ENCODE measurements around the gene ZNF230. TPM values are rescaled to one million over a fixed set of nuclear protein-coding genes. Genes with fewer than 3 reads are reported as not detected.
A peak's percentile ranks its signal among the peaks of the same experiment; 100 is the strongest.

ZNF230 gene
- total RNA-seq, 1 experiment from 2014 or later, result 3.3 TPM

- in situ Hi-C loops (cut with HindIII; ENCODE audit: low pct_unique_long_range_greater_than_20kb, low sequenced_read_pairs), result no loop called here
- DNase-seq (ENCODE audit: low read depth, low spot score), result peak; percentile 81
These were observed 22.6 kb downstream of the ZNF230 start, which contains the start of gene ZNF222 for GRCh38 chr19:44025217-44025936. TSS of gene ZNF222 (plus strand) at chr19:44025379. CDS start at chr19:44025437, 58 bp downstream.

GRCh38 chr19:44026622-44027021 is 23.9 kb downstream of the ZNF230 start:
- DNase-seq (ENCODE audit: low read depth, low spot score), result no peak
- in situ Hi-C loops (cut with HindIII; ENCODE audit: low pct_unique_long_range_greater_than_20kb, low sequenced_read_pairs), result no loop called here

DNA sequence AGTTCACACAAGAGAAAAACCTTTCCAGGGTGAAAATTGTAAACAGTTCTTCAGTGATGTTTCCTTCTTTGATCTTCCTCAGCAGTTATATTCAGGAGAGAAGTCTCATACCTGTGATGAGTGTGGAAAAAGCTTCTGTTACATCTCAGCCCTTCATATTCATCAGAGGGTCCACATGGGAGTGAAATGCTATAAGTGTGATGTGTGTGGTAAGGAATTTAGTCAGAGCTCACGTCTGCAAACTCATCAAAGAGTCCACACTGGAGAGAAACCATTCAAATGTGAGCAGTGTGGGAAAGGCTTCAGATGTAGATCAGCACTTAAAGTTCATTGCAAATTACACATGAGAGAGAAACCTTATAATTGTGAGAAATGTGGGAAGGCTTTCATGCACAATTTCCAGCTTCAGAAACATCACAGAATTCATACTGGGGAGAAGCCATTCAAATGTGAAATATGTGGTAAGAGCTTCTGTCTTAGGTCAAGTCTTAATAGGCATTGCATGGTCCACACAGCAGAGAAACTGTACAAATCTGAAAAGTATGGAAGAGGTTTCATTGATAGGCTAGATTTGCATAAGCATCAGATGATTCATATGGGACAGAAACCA is 29.3 kb downstream of the ZNF230 start:
- in situ Hi-C loops (cut with HindIII; ENCODE audit: low pct_unique_long_range_greater_than_20kb, low sequenced_read_pairs), result no loop called here
- DNase-seq (ENCODE audit: low read depth, low spot score), result no peak

DNA sequence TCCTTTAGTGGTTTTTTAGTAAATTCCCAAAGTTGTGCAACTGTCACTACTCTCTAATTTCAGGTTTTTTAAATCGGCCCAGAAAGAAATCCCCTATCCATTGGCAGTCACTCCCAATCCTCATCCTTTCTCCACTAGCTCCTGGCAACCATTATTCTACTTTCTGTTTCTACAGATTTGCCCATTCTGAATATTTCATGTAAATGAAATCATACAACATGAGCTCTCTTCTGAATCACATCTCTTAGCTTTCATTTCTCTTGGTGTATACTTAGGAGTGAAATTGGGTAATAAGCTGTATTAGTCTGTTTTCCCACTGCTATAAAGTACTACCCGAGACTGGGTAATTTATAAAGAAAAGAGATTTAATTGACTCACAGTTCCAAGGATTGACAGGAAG is 39.4 kb downstream of the ZNF230 start:
- in situ Hi-C loops (cut with HindIII; ENCODE audit: low pct_unique_long_range_greater_than_20kb, low sequenced_read_pairs), result no loop called here
- no peak for DNase-seq (ENCODE audit: low read depth, low spot score)

GRCh38 chr19:44050740-44051649 is 48.2 kb downstream of the ZNF230 start:
- in situ Hi-C loops (cut with HindIII; ENCODE audit: low pct_unique_long_range_greater_than_20kb, low sequenced_read_pairs), result no loop called here
- DNase-seq (ENCODE audit: low read depth, low spot score), result no peak

- peak; percentile 93 for DNase-seq (ENCODE audit: low read depth, low spot score)
These were observed 49.1 kb downstream of the ZNF230 start, which contains the start of gene ZNF223 for GRCh38 chr19:44051650-44052402. TSS of gene ZNF223 (plus strand) at chr19:44052036. CDS start at chr19:44055177, 3,141 bp downstream.

GRCh38 chr19:44055870-44056269 is 53.1 kb downstream of the ZNF230 start:
- no peak for DNase-seq (ENCODE audit: low read depth, low spot score)
- in situ Hi-C loops (cut with HindIII; ENCODE audit: low pct_unique_long_range_greater_than_20kb, low sequenced_read_pairs), result no loop called here

More at GRCh38 chr19:44051650-44052402, 49.1 kb downstream of the ZNF230 start, which contains the start of gene ZNF223:
- in situ Hi-C loops (cut with HindIII; ENCODE audit: low pct_unique_long_range_greater_than_20kb, low sequenced_read_pairs), result no loop called here

DNA sequence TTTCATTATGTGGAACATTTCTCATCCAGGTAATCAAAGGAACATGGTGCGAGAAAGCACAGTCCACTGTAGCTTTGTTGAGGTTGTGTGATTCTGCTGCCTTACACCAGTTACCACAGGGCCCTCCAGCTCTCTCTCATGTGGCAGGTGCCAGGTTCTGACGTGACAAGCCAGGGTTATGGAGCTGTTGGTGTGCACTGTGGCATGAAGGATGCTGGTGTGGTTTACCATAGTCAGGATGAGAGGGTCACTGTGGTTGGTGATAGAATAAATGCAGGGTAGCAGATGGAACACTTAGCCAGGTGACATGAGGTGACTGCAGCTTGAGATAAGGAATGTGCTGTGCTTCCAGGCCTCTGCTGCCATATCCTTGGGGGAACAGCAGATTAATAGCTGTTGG is 56.5 kb downstream of the ZNF230 start:
- no peak for DNase-seq (ENCODE audit: low read depth, low spot score)
- in situ Hi-C loops (cut with HindIII; ENCODE audit: low pct_unique_long_range_greater_than_20kb, low sequenced_read_pairs), result no loop called here

GRCh38 chr19:44061038-44061437 is 58.3 kb downstream of the ZNF230 start:
- in situ Hi-C loops (cut with HindIII; ENCODE audit: low pct_unique_long_range_greater_than_20kb, low sequenced_read_pairs), result no loop called here
- DNase-seq (ENCODE audit: low read depth, low spot score), result no peak

Small RNAs within 50 kb of the gene (small RNA-seq; reads per million reads assigned to genes)
- 0 reads per million in 2 experiments for gene AC006213.5

Other genes with a start within 250 kb of the ZNF230 start
- gene SMG9, start 248.0 kb upstream of the ZNF230 start, total RNA-seq (2014; rRNA removed; shearing (Covaris generic)), result 16.3 and 21.1 TPM in 2 replicates
- 1.4 and 1.7 TPM in 2 replicates for gene KCNN4, start 222.0 kb upstream of the ZNF230 start, total RNA-seq (2014; rRNA removed; shearing (Covaris generic))
- gene LYPD5, start 200.5 kb upstream of the ZNF230 start, total RNA-seq (2014; rRNA removed; shearing (Covaris generic)), result not detected in 2 replicates
- 8.7 and 11.9 TPM in 2 replicates for gene ZNF283, start 175.6 kb upstream of the ZNF230 start, total RNA-seq (2014; rRNA removed; shearing (Covaris generic))
- 0.40 TPM in 1 of 2 replicates, not detected in the other for gene ZNF404, start 119.0 kb upstream of the ZNF230 start, total RNA-seq (2014; rRNA removed; shearing (Covaris generic))
- gene ZNF45, start 67.7 kb upstream of the ZNF230 start, total RNA-seq (2014; rRNA removed; shearing (Covaris generic)), result 9.5 and 12.5 TPM in 2 replicates
- gene ZNF221, start 51.7 kb upstream of the ZNF230 start, total RNA-seq (2014; rRNA removed; shearing (Covaris generic)), result 1.6 and 3.0 TPM in 2 replicates
- gene ZNF155, start 18.8 kb upstream of the ZNF230 start, total RNA-seq (2014; rRNA removed; shearing (Covaris generic)), result 7.5 and 7.9 TPM in 2 replicates
- 5.5 and 9.0 TPM in 2 replicates for gene ZNF222, start 22.4 kb downstream of the ZNF230 start, total RNA-seq (2014; rRNA removed; shearing (Covaris generic))
- gene ZNF223, start 49.1 kb downstream of the ZNF230 start, total RNA-seq (2014; rRNA removed; shearing (Covaris generic)), result 3.7 and 3.9 TPM in 2 replicates
- gene ZNF284, start 69.2 kb downstream of the ZNF230 start, total RNA-seq (2014; rRNA removed; shearing (Covaris generic)), result 3.2 and 3.5 TPM in 2 replicates
- gene ZNF224, start 91.4 kb downstream of the ZNF230 start, total RNA-seq (2014; rRNA removed; shearing (Covaris generic)), result 17.7 and 22.4 TPM in 2 replicates
- gene ZNF225, start 110.4 kb downstream of the ZNF230 start, total RNA-seq (2014; rRNA removed; shearing (Covaris generic)), result 3.4 and 4.4 TPM in 2 replicates
- gene ZNF234, start 138.6 kb downstream of the ZNF230 start, total RNA-seq (2014; rRNA removed; shearing (Covaris generic)), result 7.0 and 7.4 TPM in 2 replicates
- gene ZNF226, start 162.1 kb downstream of the ZNF230 start, total RNA-seq (2014; rRNA removed; shearing (Covaris generic)), result 9.5 and 21.2 TPM in 2 replicates
- gene ZNF227, start 209.6 kb downstream of the ZNF230 start, total RNA-seq (2014; rRNA removed; shearing (Covaris generic)), result 16.2 and 16.7 TPM in 2 replicates